Measurements from ENCODE around the gene SDHAF2. TPM values are rescaled to one million over a fixed set of nuclear protein-coding genes. Genes with fewer than 3 reads are reported as not detected.

SDHAF2 gene
- total RNA-seq, 4 donors from 2014 or later: 29.0 to 71.0 (median 48.3) TPM

- H3K36me3 ChIP-seq: peaks cover 47 to 90% (median 86%) of the 10 kb centered on the region in 4 donors
- H3K27ac ChIP-seq (replicated peaks in 1 of 4): peak overlapping the region in 2 of 4 donors; percentile 8 to 60
- 100% methylated on average over 1 of the region's 1 CpG for WGBS
- H3K4me1 ChIP-seq: no peaks in the 10 kb centered on the region
- H3K27me3 ChIP-seq: no peaks in the 10 kb centered on the region
- TF ChIP-seq POLR2AphosphoS5 (IDR thresholded peaks at IDR 0.05) (no peak), EP300 (IDR thresholded peaks at IDR 0.05) (no peak), POLR2A (IDR thresholded peaks at IDR 0.05; ENCODE audit: low read depth) (no peak), CTCF (IDR thresholded peaks at IDR 0.05) (no peak)
- H3K9me3 ChIP-seq: no peaks in the 10 kb centered on the region
- H3K4me3 ChIP-seq: no peak overlapping the region
- no peak for DNase-seq (ENCODE audit: extremely low spot score)
- intact Hi-C loops (cut with DNase I): no loop called here
Measured at GRCh38 chr11:61403658-61404057, 26.3 kb upstream of the SDHAF2 start.

GRCh38 chr11:61404103-61404502, 25.8 kb upstream of the SDHAF2 start:
- no peaks in the 10 kb centered on the region for H3K9me3 ChIP-seq
- H3K27me3 ChIP-seq: no peaks in the 10 kb centered on the region
- DNase-seq (ENCODE audit: extremely low spot score): no peak
- TF ChIP-seq EP300 (IDR thresholded peaks at IDR 0.05) (no peak), CTCF (IDR thresholded peaks at IDR 0.05) (no peak), POLR2A (IDR thresholded peaks at IDR 0.05; ENCODE audit: low read depth) (no peak), POLR2AphosphoS5 (IDR thresholded peaks at IDR 0.05) (no peak)
- H3K36me3 ChIP-seq: peaks cover 51 to 90% (median 86%) of the 10 kb centered on the region in 4 donors
- H3K27ac ChIP-seq (replicated peaks in 1 of 4): peak overlapping the region in 2 of 4 donors; percentile 8 to 60
- H3K4me1 ChIP-seq: no peaks in the 10 kb centered on the region
- no peak overlapping the region for H3K4me3 ChIP-seq
- intact Hi-C loops (cut with DNase I): no loop called here
- WGBS: 66% methylated on average over 5 of the region's 5 CpGs

- no peaks in the 10 kb centered on the region for H3K27me3 ChIP-seq
- 73% methylated on average over 4 of the region's 4 CpGs for WGBS
- intact Hi-C loops (cut with DNase I): no loop called here
- H3K4me3 ChIP-seq: no peak overlapping the region
- H3K4me1 ChIP-seq: no peaks in the 10 kb centered on the region
- no peak for TF ChIP-seq POLR2AphosphoS5 (IDR thresholded peaks at IDR 0.05)
- TF ChIP-seq POLR2A (IDR thresholded peaks at IDR 0.05; ENCODE audit: low read depth): no peak
- no peak for TF ChIP-seq EP300 (IDR thresholded peaks at IDR 0.05)
- no peak for TF ChIP-seq CTCF (IDR thresholded peaks at IDR 0.05)
- no peak for DNase-seq (ENCODE audit: extremely low spot score)
- peaks cover 57 to 95% (median 88%) of the 10 kb centered on the region in 4 donors for H3K36me3 ChIP-seq
- H3K9me3 ChIP-seq: no peaks in the 10 kb centered on the region
- peak overlapping the region in 3 of 4 donors; percentile 5 to 60 (median 14) for H3K27ac ChIP-seq (replicated peaks in 1 of 4)
Measured at GRCh38 chr11:61404641-61405040, 25.3 kb upstream of the SDHAF2 start.

- 80% methylated on average over 2 of the region's 2 CpGs for WGBS
- Histone ChIP-seq H3K9me3 (no peaks in the 10 kb centered on the region), H3K4me3 (no peak overlapping the region), H3K4me1 (no peaks in the 10 kb centered on the region), H3K27ac (replicated peaks in 1 of 4) (peak overlapping the region in 1 of 4 donors; percentile 56), H3K36me3 (peaks cover 71 to 99% (median 97%) of the 10 kb centered on the region in 4 donors), H3K27me3 (no peaks in the 10 kb centered on the region)
- intact Hi-C loops (cut with DNase I): no loop called here
- no peak for DNase-seq (ENCODE audit: extremely low spot score)
- TF ChIP-seq POLR2A (IDR thresholded peaks at IDR 0.05; ENCODE audit: low read depth) (no peak), POLR2AphosphoS5 (IDR thresholded peaks at IDR 0.05) (no peak), EP300 (IDR thresholded peaks at IDR 0.05) (no peak), CTCF (IDR thresholded peaks at IDR 0.05) (no peak)
Measured at GRCh38 chr11:61406067-61406466, 23.9 kb upstream of the SDHAF2 start.
